HCT116 (cell line): ENCODE results near the gene ATG101. TPM values are rescaled to one million over a fixed set of nuclear protein-coding genes. Genes with fewer than 3 reads are reported as not detected.

ENCODE experiments used
- ATAC-seq: fragments of 200-7000 bp; cut with Tn5 transposase; 2 replicates; pipeline ENCODE4 v1.9.1; 2020; ENCODE audit warnings: mild to moderate bottlenecking, moderate library complexity
- BruUV-seq: library from RNA; stranded (reverse); fragments of 400-500 nt; replicated peaks from 2 replicates; lab custom pipeline; 2021; lab: Mats Ljungman, UMichigan
- CTCF ChIA-PET: fragments of 300-600 bp; sonication (Branson Sonifier 250); formaldehyde crosslinking; loops from one replicate; lab custom pipeline; 2021; ENCODE audit warnings: antibody characterized with exemption; lab: Charles Lee
- POLR2A ChIA-PET: fragments of 300-600, 350-600 bp; sonication (Branson Sonifier 250); formaldehyde crosslinking; loops from one replicate; lab custom pipeline; 2021; ENCODE audit warnings: antibody characterized with exemption; lab: Charles Lee
- RAD21 ChIA-PET, 2 experiments: fragments of 300-600 bp; sonication (Branson Sonifier 250); formaldehyde crosslinking; loops; one replicate each; lab custom pipeline; 2023; ENCODE audit warnings: low total read pairs in 2 of 2; ENCODE audit not compliant: uncharacterized antibody in 2 of 2, unreplicated experiment in 2 of 2, low non-redundant PET in 1 of 2; lab: Charles Lee
- DNase-seq: peaks from one replicate; pipeline ENCODE4 v3.0.0-alpha.2; 2010; ENCODE audit warnings: low read depth, low spot score
- H2AFZ ChIP-seq: fragments of 200-600 bp; shearing (Covaris generic), sonication (generic); 2 replicates; pipeline ENCODE4 v1.6.1; 2017; ENCODE audit warnings: low read depth, mixed run types, mixed read lengths, antibody characterized with exemption, low read length; ENCODE audit not compliant: poor library complexity, severe bottlenecking
- H3K27ac ChIP-seq: 2 replicates; pipeline ENCODE4 v1.5.1; 2012; ENCODE audit warnings: low read depth, low read length
- H3K27me3 ChIP-seq: fragments of 200-600 bp; sonication (generic); 2 replicates; pipeline ENCODE4 v1.6.1; 2016; ENCODE audit warnings: mixed run types, low read length, mixed read lengths; ENCODE audit not compliant: insufficient read depth
- H3K36me3 ChIP-seq, 2 experiments: fragments of 200-500 bp in 1 of 2; fragments of 200-600 bp in 1 of 2; sonication (Bioruptor generic) in 1 of 2; sonication (generic) in 1 of 2; 2 replicates each; pipeline versions ENCODE4 v1.5.1 to v1.6.1; 2014 to 2016; ENCODE audit warnings: low read length in 2 of 2, inconsistent platforms in 1 of 2, mixed read lengths in 1 of 2, mixed run types in 1 of 2; ENCODE audit not compliant: insufficient read depth in 2 of 2, control insufficient read depth in 1 of 2
- H3K4me1 ChIP-seq, 2 experiments: fragments of 200-600 bp in 1 of 2; sonication (generic) in 1 of 2; 2 replicates each; pipeline versions ENCODE4 v1.5.1 to v1.6.1; 2012 to 2017; ENCODE audit warnings: low read length in 2 of 2, inconsistent platforms in 1 of 2, mild to moderate bottlenecking in 1 of 2, mixed read lengths in 1 of 2, mixed run types in 1 of 2, moderate library complexity in 1 of 2; ENCODE audit not compliant: insufficient read depth in 2 of 2, control insufficient read depth in 1 of 2
- H3K4me2 ChIP-seq: fragments of 200-600 bp; sonication (generic); 2 replicates; pipeline ENCODE4 v1.6.1; 2017; ENCODE audit warnings: mixed run types, low read length, mixed read lengths
- H3K4me3 ChIP-seq, 2 experiments: fragments of 200-600 bp in 1 of 2; sonication (generic) in 1 of 2; replicated peaks in 1 of 2; 2 replicates each; pipeline ENCODE4 v1.5.1; 2011 to 2016; ENCODE audit warnings: low read length in 2 of 2, control low read depth in 1 of 2, low read depth in 1 of 2, mild to moderate bottlenecking in 1 of 2, mixed read lengths in 1 of 2, mixed run types in 1 of 2
- H3K79me2 ChIP-seq: fragments of 200-600 bp; sonication (generic); 2 replicates; pipeline ENCODE4 v1.6.1; 2017; ENCODE audit warnings: mild to moderate bottlenecking, mixed run types, low read length, moderate library complexity, mixed read lengths; ENCODE audit not compliant: insufficient read depth
- H3K9ac ChIP-seq: fragments of 200-600 bp; sonication (generic); 2 replicates; pipeline ENCODE4 v1.6.1; 2016; ENCODE audit warnings: low read length, mixed read lengths
- H3K9me2 ChIP-seq: fragments of 200-600 bp; sonication (generic), shearing (Covaris generic); 2 replicates; pipeline ENCODE4 v1.6.1; 2017; ENCODE audit warnings: mixed run types, mild to moderate bottlenecking, moderate library complexity; ENCODE audit not compliant: insufficient read depth
- H3K9me3 ChIP-seq, 2 experiments: fragments of 200-500 bp in 1 of 2; fragments of 200-600 bp in 1 of 2; sonication (Bioruptor generic) in 1 of 2; sonication (generic) in 1 of 2; 2 replicates each; pipeline ENCODE4 v1.6.1; 2014 to 2017; ENCODE audit warnings: low read length in 2 of 2, mixed read lengths in 2 of 2, inconsistent platforms in 1 of 2, low read depth in 1 of 2, mild to moderate bottlenecking in 1 of 2, mixed run types in 1 of 2, moderate library complexity in 1 of 2; ENCODE audit not compliant: control insufficient read depth in 1 of 2, insufficient read depth in 1 of 2
- H4K20me1 ChIP-seq: fragments of 200-600 bp; sonication (generic), shearing (Covaris generic); 2 replicates; pipeline ENCODE4 v1.6.1; 2017; ENCODE audit warnings: mixed run types, mild to moderate bottlenecking, moderate library complexity; ENCODE audit not compliant: insufficient read depth
- EGR1 ChIP-seq: IDR thresholded peaks from 2 replicates; pipeline ENCODE4 v1.6.1; 2012; ENCODE audit warnings: low read depth
- JUND ChIP-seq: IDR thresholded peaks from 2 replicates; pipeline ENCODE4 v1.6.1; 2012
- POLR2AphosphoS5 ChIP-seq: IDR thresholded peaks from 2 replicates; pipeline ENCODE4 v1.6.1; 2011; ENCODE audit warnings: mild to moderate bottlenecking, low read depth, low read length, moderate library complexity
- SP1 ChIP-seq: IDR thresholded peaks from 2 replicates; pipeline ENCODE4 v1.6.1; 2012; ENCODE audit warnings: low read depth
- ZBTB33 ChIP-seq: IDR thresholded peaks from 2 replicates; pipeline ENCODE4 v1.6.1; 2011; ENCODE audit warnings: mild to moderate bottlenecking, low read length, moderate library complexity; ENCODE audit not compliant: insufficient replicate concordance; ENCODE audit errors: extremely low read depth
- ZFX ChIP-seq: fragments of 450-650 bp; IDR thresholded peaks from 2 replicates; pipeline ENCODE4 v1.6.1; 2017
- intact Hi-C: fragments of 100-400 bp; cut with micrococcal nuclease; formaldehyde crosslinking; loops from 2 replicates; pipeline ENCODE4 v1.10.0; 2022
- total RNA-seq: library from RNA; stranded (reverse); gene quantifications from one replicate; pipeline ENCODE4 v1.2.1, GENCODE V29; 2021; ENCODE audit not compliant: unreplicated experiment
- TF ChIP-seq, protein P1 (sequence below): IDR thresholded peaks from 2 replicates; pipeline ENCODE4 v1.6.1; 2012

ATG101 gene
- total RNA-seq, 1 experiment from 2014 or later, result 49.2 TPM

GRCh38 chr12:52055731-52056711 lies 13.8 kb upstream of the ATG101 start:
- ATAC-seq, result no peak
- no peaks in the 10 kb centered on the region for H4K20me1 ChIP-seq
- BruUV-seq, result no TSS peak
- POLR2A ChIA-PET, result no interaction called here
- CTCF ChIA-PET, result interaction anchor here (0.6 to 1.3 kb wide), 2 partner anchors 15 to 30 kb away, joined by 3 to 4 read pairs; no protein-coding TSS in a partner anchor
- H3K79me2 ChIP-seq, result peaks cover 31% of the 10 kb centered on the region; the same call in 1 of the 2 replicates
- no peak overlapping the region for H2AFZ ChIP-seq
- H3K4me3 ChIP-seq, result no peak overlapping the region
- no peak for DNase-seq
- H3K4me2 ChIP-seq, result no peak overlapping the region
- H3K9ac ChIP-seq, result no peak overlapping the region
- peaks cover 10 to 19% of the 10 kb centered on the region in 2 experiments; a peak in 3 of 4 replicates for H3K4me1 ChIP-seq
- H3K9me3 ChIP-seq, result no peaks in the 10 kb centered on the region
- H3K27ac ChIP-seq, result no peak overlapping the region
- intact Hi-C loops, result no loop called here
- H3K27me3 ChIP-seq, result no peaks in the 10 kb centered on the region
- TF ChIP-seq JUND, result no peak
- no peak for TF ChIP-seq POLR2AphosphoS5
- TF ChIP-seq ZBTB33, result no peak
- no peak for TF ChIP-seq EGR1
- no peak for TF ChIP-seq SP1
- no peak for TF ChIP-seq ZFX
- TF ChIP-seq, protein P1, sequence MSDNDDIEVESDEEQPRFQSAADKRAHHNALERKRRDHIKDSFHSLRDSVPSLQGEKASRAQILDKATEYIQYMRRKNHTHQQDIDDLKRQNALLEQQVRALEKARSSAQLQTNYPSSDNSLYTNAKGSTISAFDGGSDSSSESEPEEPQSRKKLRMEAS, result no peak
- H3K9me2 ChIP-seq, result no peaks in the 10 kb centered on the region
- peaks cover 3 to 8% of the 10 kb centered on the region in 2 experiments; a peak in 2 of 4 replicates for H3K36me3 ChIP-seq
- RAD21 ChIA-PET, result no interaction called here
